ENCODE results near the gene DNAJB6. TPM values are rescaled to one million over a fixed set of nuclear protein-coding genes. Genes with fewer than 3 reads are reported as not detected.
"Not testable (repeated sequence)": the region's sequence is repeated elsewhere in the genome, so short reads cannot be mapped to it uniquely, and the experiment has no call there.

The DNAJB6 gene
- total and polyA plus RNA-seq, 2 experiments from 2014 or later = 139 to 187 TPM

DNA sequence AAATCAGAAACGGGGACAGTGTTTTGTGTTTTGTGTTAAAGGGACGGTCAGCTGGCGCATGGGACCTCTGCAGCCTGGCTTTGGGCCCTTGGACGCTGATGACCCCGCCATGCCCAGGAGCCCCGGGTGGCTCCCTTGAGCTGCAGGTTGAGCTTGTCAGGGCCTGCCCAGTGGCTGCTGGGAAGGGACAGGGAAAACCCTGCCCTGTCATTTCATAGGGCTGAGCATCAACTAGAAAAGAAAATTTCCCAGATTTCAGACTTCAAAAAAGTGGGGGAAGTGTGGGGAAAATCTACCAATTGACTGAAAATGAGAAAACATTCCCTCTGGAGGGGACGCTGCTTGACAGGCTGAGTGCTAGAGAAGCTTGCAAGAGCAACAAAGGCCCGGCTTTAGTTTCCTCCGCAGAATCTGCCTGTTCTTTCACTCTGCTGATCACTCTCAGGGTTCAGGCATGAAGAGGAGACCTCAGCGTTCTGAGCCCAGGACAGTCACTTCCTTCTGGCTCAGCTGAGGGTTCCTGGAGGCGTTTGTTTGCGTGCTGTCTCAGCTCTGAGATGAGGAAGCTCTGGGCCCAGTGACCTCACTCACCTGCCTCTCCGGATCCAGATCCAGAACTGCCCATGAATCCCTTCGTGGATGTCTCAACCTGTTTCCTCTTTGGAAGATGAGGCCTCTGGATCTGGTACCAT, 18.6 kb upstream of the DNAJB6 start:
- peak overlapping the region; percentile 73 for H3K27ac ChIP-seq

DNA sequence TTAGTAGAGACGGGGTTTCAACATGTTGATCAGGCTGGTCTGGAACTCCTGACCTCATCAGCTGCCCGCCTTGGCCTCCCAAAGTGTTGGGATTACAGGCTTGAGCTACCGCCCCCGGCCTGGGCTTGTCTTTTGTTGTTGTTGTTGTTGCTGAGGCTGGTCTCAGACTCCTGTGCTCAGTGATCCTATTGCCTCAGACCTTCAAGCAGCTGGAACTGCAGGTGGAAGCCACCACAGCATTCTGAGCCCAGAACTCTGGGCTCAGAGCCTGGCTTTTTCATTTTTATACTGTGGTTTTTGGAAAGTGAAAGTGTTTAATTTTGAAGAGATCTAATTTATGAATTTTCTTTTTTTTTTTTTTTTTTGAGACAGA, 16.2 kb upstream of the DNAJB6 start:
- whole genome bisulfite sequencing, 2 experiments (ENCODE audit: low coverage in 1 of 2, low lambda C conversion rate in 2 of 2, missing lambda C conversion rate in 2 of 2) = 42 to 46% methylated on average over 4 of the region's 4 CpGs
- no peak overlapping the region for H3K4me3 ChIP-seq
- no peak overlapping the region for H3K4me2 ChIP-seq (ENCODE audit: unreplicated experiment)
- H2AFZ ChIP-seq = no peak overlapping the region; the same call in 1 of the 2 replicates
- no peak overlapping the region for H3K27ac ChIP-seq
- no peaks in the 10 kb centered on the region for H4K20me1 ChIP-seq (ENCODE audit: insufficient read depth)
- no peaks in the 10 kb centered on the region for H3K27me3 ChIP-seq (replicated peaks; ENCODE audit: insufficient read depth)
- H3K4me1 ChIP-seq (ENCODE audit: insufficient read depth) = peaks cover 17% of the 10 kb centered on the region
- TF ChIP-seq EZH2 (IDR thresholded peaks at IDR 0.05; ENCODE audit: insufficient read depth, poor library complexity, severe bottlenecking) (no peak), EZH2phosphoT487 (IDR thresholded peaks at IDR 0.05; ENCODE audit: insufficient read depth, low read depth) (no peak)
- H3K36me3 ChIP-seq (ENCODE audit: low read depth) = no peaks in the 10 kb centered on the region
- no peaks in the 10 kb centered on the region for H3K9me3 ChIP-seq (ENCODE audit: low read depth)
- in situ Hi-C loops (cut with MboI) = loop anchor here (10.0 kb wide), 1 partner anchor 64 kb away; no protein-coding TSS in a partner anchor
- H3F3A ChIP-seq (ENCODE audit: insufficient read depth) = peaks cover 8% of the 10 kb centered on the region; the same call in 1 of the 2 replicates
- no peaks in the 10 kb centered on the region for H3K79me2 ChIP-seq (ENCODE audit: insufficient read depth)
- H3K9me2 ChIP-seq (ENCODE audit: insufficient read depth) = no peaks in the 10 kb centered on the region
- no peak overlapping the region for H3K9ac ChIP-seq
- DNase-seq = peak; percentile 31

More for the DNA sequence above, 18.6 kb upstream of the DNAJB6 start:
- Histone ChIP-seq H2AFZ (peak overlapping the region; percentile 57), H3K9me2 (ENCODE audit: insufficient read depth) (no peaks in the 10 kb centered on the region), H3K4me2 (ENCODE audit: unreplicated experiment) (peak overlapping the region; percentile 22), H3K9me3 (ENCODE audit: low read depth) (no peaks in the 10 kb centered on the region), H3K27me3 (replicated peaks; ENCODE audit: insufficient read depth) (no peaks in the 10 kb centered on the region), H3F3A (ENCODE audit: insufficient read depth) (peaks cover 8% of the 10 kb centered on the region; the same call in 1 of the 2 replicates), H3K4me1 (ENCODE audit: insufficient read depth) (peaks cover 17% of the 10 kb centered on the region), H3K9ac (peak overlapping the region; percentile 54), H4K20me1 (ENCODE audit: insufficient read depth) (no peaks in the 10 kb centered on the region), H3K79me2 (ENCODE audit: insufficient read depth) (no peaks in the 10 kb centered on the region), H3K36me3 (ENCODE audit: low read depth) (no peaks in the 10 kb centered on the region), H3K4me3 (no peak overlapping the region)
- peak; percentile 91 for DNase-seq
- in situ Hi-C loops (cut with MboI) = no loop called here
- WGBS, 2 experiments (ENCODE audit: low coverage in 1 of 2, low lambda C conversion rate in 2 of 2, missing lambda C conversion rate in 2 of 2) = 44 to 47% methylated on average over 14 of the region's 14 CpGs
- TF ChIP-seq EZH2phosphoT487 (IDR thresholded peaks at IDR 0.05; ENCODE audit: insufficient read depth, low read depth) (no peak), EZH2 (IDR thresholded peaks at IDR 0.05; ENCODE audit: insufficient read depth, poor library complexity, severe bottlenecking) (no peak)

DNA sequence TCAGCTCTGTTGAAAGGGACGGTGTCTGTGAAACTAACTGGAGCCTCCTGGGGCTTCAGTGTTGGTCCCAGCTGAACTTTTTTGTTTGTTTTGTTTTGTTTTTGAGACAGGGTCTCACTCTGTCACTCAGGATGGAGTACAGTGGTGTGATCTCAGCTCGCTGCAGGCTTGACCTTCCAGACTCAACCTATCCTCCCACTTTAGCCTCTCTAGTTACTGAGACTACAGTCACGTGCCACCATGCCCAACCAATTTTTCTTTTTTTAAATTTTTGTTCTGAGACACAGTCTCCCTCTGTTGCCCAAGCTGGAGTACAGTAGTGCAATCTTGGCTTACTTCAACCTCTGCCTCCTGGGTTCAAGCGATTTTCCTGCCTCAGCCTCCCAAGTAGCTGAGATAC, 13.4 kb upstream of the DNAJB6 start:
- no peak overlapping the region for H3K4me2 ChIP-seq (ENCODE audit: unreplicated experiment)
- H2AFZ ChIP-seq = no peak overlapping the region
- H3K36me3 ChIP-seq (ENCODE audit: low read depth) = no peaks in the 10 kb centered on the region
- WGBS, 2 experiments (ENCODE audit: low coverage in 1 of 2, low lambda C conversion rate in 2 of 2, missing lambda C conversion rate in 2 of 2) = 88 to 90% methylated on average over 4 of the region's 4 CpGs
- H3K9me2 ChIP-seq (ENCODE audit: insufficient read depth) = no peaks in the 10 kb centered on the region
- no peaks in the 10 kb centered on the region for H3K79me2 ChIP-seq (ENCODE audit: insufficient read depth)
- no peak overlapping the region for H3K27ac ChIP-seq
- H3K27me3 ChIP-seq (replicated peaks; ENCODE audit: insufficient read depth) = no peaks in the 10 kb centered on the region
- in situ Hi-C loops (cut with MboI) = loop anchor here (10.0 kb wide), 1 partner anchor 61 kb away; no protein-coding TSS in a partner anchor
- no peak overlapping the region for H3K4me3 ChIP-seq
- H3F3A ChIP-seq (ENCODE audit: insufficient read depth) = peaks cover 6% of the 10 kb centered on the region; the same call in 1 of the 2 replicates
- H4K20me1 ChIP-seq (ENCODE audit: insufficient read depth) = no peaks in the 10 kb centered on the region
- no peak overlapping the region for H3K9ac ChIP-seq
- TF ChIP-seq EZH2 (IDR thresholded peaks at IDR 0.05; ENCODE audit: insufficient read depth, poor library complexity, severe bottlenecking) (no peak), EZH2phosphoT487 (IDR thresholded peaks at IDR 0.05; ENCODE audit: insufficient read depth, low read depth) (no peak)
- H3K4me1 ChIP-seq (ENCODE audit: insufficient read depth) = peaks cover 11% of the 10 kb centered on the region
- H3K9me3 ChIP-seq (ENCODE audit: low read depth) = no peaks in the 10 kb centered on the region
- DNase-seq = no peak

DNA sequence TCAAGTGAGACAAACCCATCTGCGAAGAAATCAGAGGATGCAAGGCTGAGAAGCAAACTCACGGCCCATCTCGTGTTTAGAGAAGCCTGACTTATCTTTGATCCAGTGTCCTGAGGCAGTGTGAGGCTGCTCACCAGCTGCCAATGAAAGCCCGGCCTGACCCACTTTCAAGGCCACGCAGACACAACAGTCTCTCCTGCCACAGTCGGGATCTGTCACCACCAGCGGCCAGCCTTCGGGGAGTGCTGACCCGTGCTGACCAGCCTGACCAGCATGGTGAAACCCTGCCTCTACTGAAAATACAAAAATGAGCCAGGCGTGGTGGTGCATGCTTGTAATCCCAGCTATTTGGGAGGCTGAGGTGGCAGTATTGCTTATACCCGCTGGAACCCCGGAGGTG, 7.4 kb upstream of the DNAJB6 start:
- no peaks in the 10 kb centered on the region for H3K9me2 ChIP-seq (ENCODE audit: insufficient read depth)
- H2AFZ ChIP-seq = no peak overlapping the region
- H3K27ac ChIP-seq = no peak overlapping the region
- peaks cover 4% of the 10 kb centered on the region; the same call in 1 of the 2 replicates for H3K4me1 ChIP-seq (ENCODE audit: insufficient read depth)
- H3K9ac ChIP-seq = no peak overlapping the region
- H3K4me2 ChIP-seq (ENCODE audit: unreplicated experiment) = no peak overlapping the region
- no peaks in the 10 kb centered on the region for H3K9me3 ChIP-seq (ENCODE audit: low read depth)
- H3K36me3 ChIP-seq (ENCODE audit: low read depth) = no peaks in the 10 kb centered on the region
- H4K20me1 ChIP-seq (ENCODE audit: insufficient read depth) = no peaks in the 10 kb centered on the region
- no peak overlapping the region for H3K4me3 ChIP-seq
- H3F3A ChIP-seq (ENCODE audit: insufficient read depth) = no peaks in the 10 kb centered on the region
- 82 to 86% methylated on average over 12 of the region's 12 CpGs for WGBS, 2 experiments (ENCODE audit: low coverage in 1 of 2, low lambda C conversion rate in 2 of 2, missing lambda C conversion rate in 2 of 2)
- no peaks in the 10 kb centered on the region for H3K27me3 ChIP-seq (replicated peaks; ENCODE audit: insufficient read depth)
- TF ChIP-seq EZH2phosphoT487 (IDR thresholded peaks at IDR 0.05; ENCODE audit: insufficient read depth, low read depth) = no peak
- in situ Hi-C loops (cut with MboI) = loop anchor here (10.0 kb wide), 1 partner anchor 55 kb away; no protein-coding TSS in a partner anchor
- H3K79me2 ChIP-seq (ENCODE audit: insufficient read depth) = no peaks in the 10 kb centered on the region
- DNase-seq = no peak

DNA sequence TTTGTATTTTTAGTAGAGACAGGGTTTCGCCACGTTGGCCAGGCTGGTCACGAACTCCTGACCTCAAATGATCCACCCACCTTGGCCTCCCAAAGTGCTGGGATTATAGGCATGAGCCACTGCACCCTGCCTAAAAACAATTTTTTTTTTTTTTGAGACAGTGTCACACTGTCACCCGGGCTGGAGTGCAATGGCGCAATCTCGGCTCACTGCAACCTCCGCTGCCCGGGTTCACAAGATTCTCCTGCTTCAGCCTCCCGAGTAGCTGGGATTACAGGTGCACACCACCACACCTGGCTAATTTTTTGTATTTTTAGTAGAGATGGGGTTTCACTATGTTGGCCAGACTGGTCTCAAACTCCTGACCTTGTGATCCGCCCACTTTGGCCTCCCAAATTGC, 6.2 kb upstream of the DNAJB6 start:
- H2AFZ ChIP-seq; H3K36me3 ChIP-seq (ENCODE audit: low read depth); in situ Hi-C loops (cut with MboI); H3K9me2 ChIP-seq (ENCODE audit: insufficient read depth); H3K4me1 ChIP-seq (ENCODE audit: insufficient read depth); H3K27ac ChIP-seq; H3K79me2 ChIP-seq (ENCODE audit: insufficient read depth); H3K4me2 ChIP-seq (ENCODE audit: unreplicated experiment); H3K4me3 ChIP-seq; H3K9me3 ChIP-seq (ENCODE audit: low read depth); H3K27me3 ChIP-seq (replicated peaks; ENCODE audit: insufficient read depth); DNase-seq; H4K20me1 ChIP-seq (ENCODE audit: insufficient read depth); H3F3A ChIP-seq (ENCODE audit: insufficient read depth); H3K9ac ChIP-seq: not testable (repeated sequence)
- 75 to 81% methylated on average over 10 of the region's 10 CpGs for WGBS, 2 experiments (ENCODE audit: low coverage in 1 of 2, low lambda C conversion rate in 2 of 2, missing lambda C conversion rate in 2 of 2)

DNA sequence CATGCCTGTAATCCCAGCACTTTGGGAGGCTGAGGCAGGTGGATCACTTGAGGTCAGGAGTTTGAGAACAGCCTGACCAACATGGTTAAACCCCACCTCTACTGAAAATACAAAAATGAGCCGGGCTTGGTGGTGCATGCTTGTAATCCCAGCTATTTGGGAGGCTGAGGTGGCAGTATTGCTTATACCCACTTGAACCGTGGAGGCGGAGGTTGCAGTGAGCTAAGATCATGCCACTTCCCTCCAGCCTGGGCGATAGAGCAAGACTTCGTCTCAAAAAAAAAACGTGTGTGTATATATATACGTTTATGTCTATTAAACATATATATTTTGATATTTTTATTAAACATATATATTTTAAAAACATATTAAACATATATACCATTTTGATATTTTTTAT, 5.8 kb upstream of the DNAJB6 start:
- H3K79me2 ChIP-seq (ENCODE audit: insufficient read depth); DNase-seq; H2AFZ ChIP-seq; H3K4me2 ChIP-seq (ENCODE audit: unreplicated experiment); H3K9ac ChIP-seq; H4K20me1 ChIP-seq (ENCODE audit: insufficient read depth); H3K27ac ChIP-seq; H3F3A ChIP-seq (ENCODE audit: insufficient read depth); H3K9me2 ChIP-seq (ENCODE audit: insufficient read depth); in situ Hi-C loops (cut with MboI); H3K4me3 ChIP-seq; H3K9me3 ChIP-seq (ENCODE audit: low read depth); H3K36me3 ChIP-seq (ENCODE audit: low read depth); H3K27me3 ChIP-seq (replicated peaks; ENCODE audit: insufficient read depth): not testable (repeated sequence)
- WGBS, 2 experiments (ENCODE audit: low coverage in 1 of 2, low lambda C conversion rate in 2 of 2, missing lambda C conversion rate in 2 of 2) = 68 to 69% methylated on average over 7 of the region's 7 CpGs
- H3K4me1 ChIP-seq (ENCODE audit: insufficient read depth) = peaks cover 13% of the 10 kb centered on the region
